Right lobe of liver (tissue), 6 donors: Measurements from ENCODE around the gene OTOGL. TPM values are rescaled to one million over a fixed set of nuclear protein-coding genes. Genes with fewer than 3 reads are reported as not detected.
A peak's percentile ranks its signal among the peaks of the same experiment; 100 is the strongest.
"Not testable (repeated sequence)": the region's sequence is repeated elsewhere in the genome, so short reads cannot be mapped to it uniquely, and the experiment has no call there.

Experiments
- ATAC-seq, 4 donors: fragments of 200-7000 bp; cut with Tn5 transposase; one replicate each; pipeline ENCODE4 v1.9.1; 2020; ENCODE audit warnings: mild to moderate bottlenecking in 4 of 4, moderate library complexity in 4 of 4
- DNase-seq, 3 donors: peaks; one replicate each; pipeline ENCODE4 v3.0.0-alpha.2; 2020
- H3K27ac ChIP-seq, 3 donors: fragments of 200-600 bp; one replicate each; pipeline ENCODE4 v1.8.0; 2022
- H3K27me3 ChIP-seq, 2 donors: fragments of 200-600 bp; one replicate each; pipeline ENCODE4 v1.8.0; 2022
- H3K36me3 ChIP-seq, 4 donors: fragments of 200-600 bp; sonication (generic) in 1 of 4; one replicate each; pipeline versions ENCODE4 v1.5.1 to v1.8.0; 2017 to 2022; ENCODE audit warnings: control low read depth in 1 of 4
- H3K4me1 ChIP-seq, 4 donors: fragments of 200-600 bp; sonication (generic) in 1 of 4; one replicate each; pipeline versions ENCODE4 v1.5.1 to v1.8.0; 2017 to 2022; ENCODE audit warnings: control low read depth in 1 of 4
- H3K4me3 ChIP-seq, 3 donors: fragments of 200-600 bp; one replicate each; pipeline ENCODE4 v1.8.0; 2022
- H3K9me3 ChIP-seq, 4 donors: fragments of 200-600 bp; sonication (generic) in 1 of 4; one replicate each; pipeline versions ENCODE4 v1.5.1 to v1.8.0; 2017 to 2022; ENCODE audit warnings: control low read depth in 1 of 4
- POLR2A ChIP-seq: fragments of 450-650 bp; IDR thresholded peaks from one replicate; pipeline ENCODE4 v1.6.1; 2017; ENCODE audit warnings: antibody characterized with exemption, mild to moderate bottlenecking
- WGBS: methylation state at CpG from one replicate; pipeline ENCODE4 v1.1.6; 2018; ENCODE audit warnings: low coverage, low lambda C conversion rate; ENCODE audit not compliant: insufficient coverage; ENCODE audit errors: missing lambda C conversion rate; 5-methylcytosine and 5-hydroxymethylcytosine counted together
- intact Hi-C, 2 donors: fragments of 100-400 bp; cut with DNase I; formaldehyde crosslinking; loops; one replicate each; pipeline versions ENCODE4 v1.11.2 to v1.14.1; 2022
- total RNA-seq, 6 experiments: library from RNA; depleted of rRNA in 2 of 6; stranded (reverse); fragments of >200 nt in 2 of 6; fragmentation: NEBNext Ultra II Directional in 3 of 6; extraction: Animal tissue kit (Norgen Biotek cat#: 25700) in 3 of 6; gene quantifications; one replicate each; pipeline versions ENCODE4 v1.1.0 to v1.2.4, GENCODE V29; 2016 to 2023
- TF ChIP-seq, protein P1 (sequence below), 4 donors: fragments of 200-600 bp in 3 of 4; fragments of 450-650 bp in 1 of 4; IDR thresholded peaks; one replicate each; pipeline versions ENCODE4 v1.5.1 to v1.8.0; 2016 to 2022; ENCODE audit warnings: antibody characterized with exemption in 4 of 4, mild to moderate bottlenecking in 2 of 4
- donor health status: DM: no; HTN: yes; CAD: no.
- donor health status: DM: no; HTN: no; CAD: no.
- donor health status: DM: no; HTN: no; CAD: no.
- donor health status: DM: no; HTN: yes; CAD: no.
- donor health status: DM: no; HTN: yes; CAD: no.

Gene OTOGL
- total RNA-seq, 6 experiments from 2014 or later: 0.06 TPM; not detected in 5

DNA sequence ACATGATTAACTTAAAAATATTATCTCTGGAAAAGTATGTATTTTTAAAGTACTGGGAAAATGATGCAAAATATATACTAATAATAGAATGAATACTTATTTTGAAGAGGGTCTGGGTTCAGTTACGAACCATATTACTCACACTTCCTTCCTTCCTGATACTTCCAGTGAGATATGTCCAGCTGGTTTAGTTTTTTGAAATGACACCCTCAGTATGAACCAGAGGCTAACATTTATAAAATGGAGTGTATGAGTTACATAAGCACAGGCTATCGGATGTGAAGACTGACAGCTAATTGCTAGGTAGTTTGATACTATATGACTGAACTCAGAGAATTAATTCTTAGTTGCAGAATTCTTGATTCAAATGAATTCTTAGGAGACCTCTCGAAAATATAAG, 122.9 kb downstream of the OTOGL start:
- peak in 3 of 4 donors; percentile 29 to 66 (median 63) for ATAC-seq
- TF ChIP-seq, protein P1, sequence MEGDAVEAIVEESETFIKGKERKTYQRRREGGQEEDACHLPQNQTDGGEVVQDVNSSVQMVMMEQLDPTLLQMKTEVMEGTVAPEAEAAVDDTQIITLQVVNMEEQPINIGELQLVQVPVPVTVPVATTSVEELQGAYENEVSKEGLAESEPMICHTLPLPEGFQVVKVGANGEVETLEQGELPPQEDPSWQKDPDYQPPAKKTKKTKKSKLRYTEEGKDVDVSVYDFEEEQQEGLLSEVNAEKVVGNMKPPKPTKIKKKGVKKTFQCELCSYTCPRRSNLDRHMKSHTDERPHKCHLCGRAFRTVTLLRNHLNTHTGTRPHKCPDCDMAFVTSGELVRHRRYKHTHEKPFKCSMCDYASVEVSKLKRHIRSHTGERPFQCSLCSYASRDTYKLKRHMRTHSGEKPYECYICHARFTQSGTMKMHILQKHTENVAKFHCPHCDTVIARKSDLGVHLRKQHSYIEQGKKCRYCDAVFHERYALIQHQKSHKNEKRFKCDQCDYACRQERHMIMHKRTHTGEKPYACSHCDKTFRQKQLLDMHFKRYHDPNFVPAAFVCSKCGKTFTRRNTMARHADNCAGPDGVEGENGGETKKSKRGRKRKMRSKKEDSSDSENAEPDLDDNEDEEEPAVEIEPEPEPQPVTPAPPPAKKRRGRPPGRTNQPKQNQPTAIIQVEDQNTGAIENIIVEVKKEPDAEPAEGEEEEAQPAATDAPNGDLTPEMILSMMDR (IDR thresholded peaks at IDR 0.05): no peak
- no peak for TF ChIP-seq POLR2A
- H3K27me3 ChIP-seq: no peaks in the 10 kb centered on the region
- H3K9me3 ChIP-seq: no peaks in the 10 kb centered on the region
- intact Hi-C loops: no loop called here
- H3K4me3 ChIP-seq: no peak overlapping the region
- no peak for DNase-seq
- 45% methylated on average over 3 of the region's 3 CpGs for WGBS
- H3K27ac ChIP-seq: no peak overlapping the region
- no peaks in the 10 kb centered on the region for H3K36me3 ChIP-seq
- H3K4me1 ChIP-seq: no peaks in the 10 kb centered on the region

DNA sequence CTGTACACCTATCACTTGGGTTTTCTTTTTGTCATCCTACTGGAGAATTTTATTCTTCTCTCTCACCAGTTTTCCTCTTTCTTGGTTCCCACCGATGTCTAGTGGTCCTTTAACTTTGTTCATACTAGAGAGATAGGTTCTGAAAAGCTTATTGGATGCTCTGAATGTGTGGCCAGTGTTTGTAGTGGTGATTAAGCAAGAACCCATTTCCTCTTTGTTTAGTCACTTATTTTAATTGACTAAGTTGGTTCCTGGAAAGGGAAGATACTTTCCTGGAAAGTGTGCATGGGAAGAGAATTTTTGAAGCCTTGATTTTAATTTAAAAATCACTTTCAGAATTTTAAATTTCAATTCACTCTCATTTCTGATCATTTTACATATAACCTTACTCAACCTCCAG, 127.2 kb downstream of the OTOGL start:
- no peak overlapping the region for H3K4me3 ChIP-seq
- no peaks in the 10 kb centered on the region for H3K9me3 ChIP-seq
- H3K36me3 ChIP-seq: no peaks in the 10 kb centered on the region
- 0% methylated on average over 1 of the region's 1 CpG for WGBS
- ATAC-seq (no peak), DNase-seq (no peak)
- no peak overlapping the region for H3K27ac ChIP-seq
- H3K4me1 ChIP-seq: no peaks in the 10 kb centered on the region
- intact Hi-C loops: no loop called here
- TF ChIP-seq, protein P1 (IDR thresholded peaks at IDR 0.05): no peak
- no peak for TF ChIP-seq POLR2A
- H3K27me3 ChIP-seq: no peaks in the 10 kb centered on the region

DNA sequence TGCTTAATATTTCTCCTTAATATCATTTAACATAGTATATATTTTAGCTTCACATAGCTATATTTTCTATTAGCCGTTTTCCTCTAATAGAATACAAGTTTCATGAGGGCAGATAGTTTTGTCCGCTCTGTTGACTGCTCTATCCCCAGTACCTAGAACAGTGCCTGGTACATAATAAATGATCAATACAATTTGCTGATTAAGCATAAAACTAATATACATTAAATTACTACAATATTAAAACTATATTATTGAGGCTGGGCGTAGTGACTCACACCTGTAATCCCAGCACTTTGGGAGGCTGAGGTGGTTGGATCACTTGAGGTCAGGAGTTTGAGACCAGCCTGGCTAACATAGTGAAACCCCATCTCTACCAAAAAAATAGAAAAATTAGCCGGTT, 128.6 kb downstream of the OTOGL start:
- intact Hi-C loops, H3K36me3 ChIP-seq, DNase-seq, H3K9me3 ChIP-seq, ATAC-seq, H3K27ac ChIP-seq, H3K4me3 ChIP-seq, H3K4me1 ChIP-seq, H3K27me3 ChIP-seq: not testable (repeated sequence)
- WGBS: 72% methylated on average over 3 of the region's 4 CpGs

DNA sequence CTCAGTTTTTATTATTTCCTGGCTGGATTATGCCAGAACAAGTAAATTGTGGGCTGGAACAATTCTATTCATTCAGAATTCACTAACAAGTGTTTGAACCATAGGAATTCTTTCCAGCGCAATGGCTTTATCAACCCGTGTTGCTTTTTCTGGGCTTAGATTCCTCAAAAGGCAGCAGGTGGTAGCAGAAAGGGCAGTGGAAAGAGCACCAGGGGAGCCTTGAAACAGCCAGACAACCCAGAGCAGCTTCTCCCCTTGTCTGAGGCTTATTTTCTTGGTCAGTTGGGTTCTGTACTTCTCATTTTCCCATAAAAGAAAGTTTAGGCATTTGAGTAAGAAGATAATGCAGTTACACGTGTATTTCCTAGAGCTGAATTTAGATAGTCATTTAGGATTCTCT, 130.7 kb downstream of the OTOGL start:
- H3K27ac ChIP-seq: no peak overlapping the region
- H3K27me3 ChIP-seq: no peaks in the 10 kb centered on the region
- no peaks in the 10 kb centered on the region for H3K4me1 ChIP-seq
- H3K4me3 ChIP-seq: no peak overlapping the region
- intact Hi-C loops: no loop called here
- 30% methylated on average over 3 of the region's 3 CpGs for WGBS
- ATAC-seq: no peak
- H3K36me3 ChIP-seq: no peaks in the 10 kb centered on the region
- TF ChIP-seq, protein P1 (IDR thresholded peaks at IDR 0.05): no peak
- no peak for TF ChIP-seq POLR2A
- no peak for DNase-seq
- H3K9me3 ChIP-seq: no peaks in the 10 kb centered on the region

DNA sequence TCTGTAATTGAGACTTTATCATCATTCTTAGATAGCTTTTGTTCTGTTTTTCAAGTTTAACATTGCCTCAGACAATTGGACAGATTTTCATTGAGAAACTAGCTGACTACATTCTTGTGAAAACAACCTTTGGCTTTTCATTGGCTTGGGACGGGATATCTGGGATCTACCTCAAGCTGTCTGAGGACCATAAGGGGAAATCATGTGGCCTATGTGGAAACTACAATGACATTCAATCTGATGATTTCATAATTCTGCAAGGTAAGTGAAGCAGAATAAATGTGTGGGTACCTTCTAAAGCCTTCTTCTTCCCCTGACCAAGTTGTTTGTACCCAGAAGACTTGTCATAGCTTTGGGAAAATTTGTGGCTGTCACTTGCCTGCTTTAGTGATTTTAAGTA, 133.5 kb downstream of the OTOGL start:
- Histone ChIP-seq H3K36me3 (no peaks in the 10 kb centered on the region), H3K27me3 (no peaks in the 10 kb centered on the region), H3K27ac (no peak overlapping the region), H3K4me1 (no peaks in the 10 kb centered on the region), H3K9me3 (no peaks in the 10 kb centered on the region), H3K4me3 (no peak overlapping the region)
- ATAC-seq (no peak), DNase-seq (no peak)
- intact Hi-C loops: no loop called here
- 41% methylated on average over 1 of the region's 1 CpG for WGBS
- TF ChIP-seq, protein P1 (IDR thresholded peaks at IDR 0.05): no peak
- TF ChIP-seq POLR2A: no peak
